Measurements from ENCODE around the gene ALPI.
"Not testable (repeated sequence)": the region's sequence is repeated elsewhere in the genome, so short reads cannot be mapped to it uniquely, and the experiment has no call there.

ALPI gene

DNA sequence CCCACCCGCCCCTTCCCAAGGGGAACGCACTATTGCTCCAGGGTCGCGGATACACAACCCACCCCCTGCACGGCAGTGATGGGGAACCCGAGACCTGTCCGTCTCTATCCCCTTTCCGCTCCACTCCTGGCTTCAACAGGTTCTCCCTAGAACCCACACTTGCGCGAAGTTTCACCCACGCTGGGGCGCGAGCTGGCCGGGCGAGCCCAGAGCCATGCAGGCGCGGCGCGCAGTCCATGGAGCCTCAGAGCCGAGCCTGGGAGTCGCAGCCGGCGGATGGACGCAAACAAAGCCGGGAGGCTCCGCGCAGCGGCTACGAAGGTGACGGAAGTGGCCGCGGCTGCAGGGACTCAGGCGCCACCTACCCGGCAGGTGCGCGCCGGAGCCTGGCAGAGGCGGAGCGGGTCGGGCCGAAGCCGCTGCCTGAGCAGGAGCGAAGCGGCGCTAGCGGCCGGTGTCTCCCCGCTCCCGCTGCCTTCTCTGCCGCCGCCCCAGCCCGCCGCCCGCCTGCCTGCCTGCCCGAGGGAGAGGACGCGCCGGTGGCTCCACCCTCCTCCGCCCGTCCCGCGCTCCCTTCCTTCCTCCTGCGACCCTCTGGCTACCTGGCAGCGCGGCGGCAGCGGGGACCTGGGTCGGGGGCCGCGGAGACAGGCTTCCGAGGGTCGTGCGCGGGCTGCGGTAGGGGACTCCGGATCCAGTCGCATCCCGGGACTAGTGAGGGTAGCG is 35.3 kb upstream of the ALPI start:
- DNase-seq (ENCODE audit: low read depth, low spot score) = peak; percentile 56

DNA sequence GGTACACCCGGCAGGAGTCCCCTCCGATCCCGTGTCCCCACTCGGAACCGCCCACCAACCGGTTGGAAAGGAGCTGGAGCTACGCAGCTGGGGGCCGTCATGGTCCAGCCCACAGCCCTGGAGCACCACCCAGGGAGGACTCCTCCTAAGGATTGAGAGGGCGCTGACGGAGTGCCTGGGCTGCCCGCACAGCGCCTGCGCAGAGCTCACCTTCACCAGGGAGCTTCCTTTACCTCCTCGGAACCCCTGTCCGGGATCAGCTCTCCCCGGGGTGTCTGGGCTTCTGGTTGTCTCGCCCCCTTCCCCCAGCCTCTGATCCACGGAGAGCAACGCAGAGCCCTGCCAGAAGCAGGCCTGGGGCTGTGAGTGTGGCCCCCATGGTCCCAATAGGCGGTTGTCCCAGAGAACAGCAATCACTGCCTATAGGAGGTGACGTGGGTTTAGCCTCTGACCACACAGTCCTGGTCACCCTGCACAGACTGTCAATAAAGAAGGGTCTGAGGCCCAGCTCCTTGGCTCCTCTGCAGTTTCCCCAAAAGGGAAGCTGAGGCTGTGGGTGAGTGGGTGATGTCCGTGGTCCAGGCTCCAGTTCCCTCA is 34.7 kb upstream of the ALPI start:
- DNase-seq (ENCODE audit: low read depth, low spot score) = peak; percentile 16

DNA sequence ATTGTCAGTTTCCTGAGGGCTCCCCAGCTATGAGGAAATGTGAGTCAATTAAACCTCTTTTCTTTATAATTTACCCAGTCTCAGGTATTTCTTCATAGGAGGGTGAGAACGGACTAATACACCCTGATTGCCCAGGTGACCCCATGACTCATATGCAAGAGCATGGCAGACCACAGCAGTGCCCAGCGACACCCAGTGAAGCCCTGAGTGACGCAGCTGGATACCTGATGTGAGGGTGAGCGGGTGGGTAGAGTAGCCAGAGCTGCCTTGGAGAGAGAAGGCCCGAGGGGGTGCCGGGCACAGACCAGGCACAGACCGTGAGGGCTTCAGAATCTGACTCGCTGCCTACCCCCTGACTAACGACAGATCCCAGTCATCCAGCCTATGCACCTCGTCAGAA is 33.9 kb upstream of the ALPI start:
- DNase-seq (ENCODE audit: low read depth, low spot score) = no peak

DNA sequence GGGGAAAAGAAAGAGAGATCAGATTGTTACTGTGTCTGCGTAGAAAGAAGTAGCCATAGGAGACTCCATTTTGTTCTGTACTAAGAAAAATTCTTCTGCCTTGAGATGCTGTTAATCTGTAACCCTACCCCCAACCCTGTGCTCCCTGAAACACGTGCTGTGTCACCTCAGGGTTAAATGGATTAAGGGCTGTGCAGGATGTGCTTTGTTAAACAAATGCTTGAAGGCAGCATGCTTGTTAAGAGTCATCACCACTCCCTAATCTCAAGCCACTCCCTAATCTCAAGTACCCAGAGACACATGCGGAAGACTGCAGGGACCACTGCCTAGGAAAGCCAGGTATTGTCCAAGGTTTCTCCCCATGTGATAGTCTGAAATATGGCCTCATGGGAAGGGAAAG is 33.0 kb upstream of the ALPI start:
- DNase-seq (ENCODE audit: low read depth, low spot score) = not testable (repeated sequence)

DNA sequence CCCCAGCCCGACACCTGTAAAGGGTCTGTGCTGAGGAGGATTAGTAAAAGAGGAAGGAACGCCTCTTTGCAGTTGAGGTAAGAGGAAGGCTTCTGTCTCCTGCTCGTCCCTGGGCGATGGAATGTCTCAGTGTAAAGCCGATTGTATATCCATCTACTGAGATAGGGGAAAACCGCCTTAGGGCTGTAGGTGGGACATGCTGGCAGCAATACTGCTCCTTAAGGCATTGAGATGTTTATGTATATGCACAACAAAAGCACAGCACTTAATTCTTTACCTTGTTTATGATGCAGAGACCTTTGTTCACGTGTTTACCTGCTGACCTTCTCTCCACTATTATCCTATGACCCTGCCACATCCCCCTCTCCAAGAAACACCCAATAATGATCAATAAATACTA is 32.5 kb upstream of the ALPI start:
- not testable (repeated sequence) for DNase-seq (ENCODE audit: low read depth, low spot score)

DNA sequence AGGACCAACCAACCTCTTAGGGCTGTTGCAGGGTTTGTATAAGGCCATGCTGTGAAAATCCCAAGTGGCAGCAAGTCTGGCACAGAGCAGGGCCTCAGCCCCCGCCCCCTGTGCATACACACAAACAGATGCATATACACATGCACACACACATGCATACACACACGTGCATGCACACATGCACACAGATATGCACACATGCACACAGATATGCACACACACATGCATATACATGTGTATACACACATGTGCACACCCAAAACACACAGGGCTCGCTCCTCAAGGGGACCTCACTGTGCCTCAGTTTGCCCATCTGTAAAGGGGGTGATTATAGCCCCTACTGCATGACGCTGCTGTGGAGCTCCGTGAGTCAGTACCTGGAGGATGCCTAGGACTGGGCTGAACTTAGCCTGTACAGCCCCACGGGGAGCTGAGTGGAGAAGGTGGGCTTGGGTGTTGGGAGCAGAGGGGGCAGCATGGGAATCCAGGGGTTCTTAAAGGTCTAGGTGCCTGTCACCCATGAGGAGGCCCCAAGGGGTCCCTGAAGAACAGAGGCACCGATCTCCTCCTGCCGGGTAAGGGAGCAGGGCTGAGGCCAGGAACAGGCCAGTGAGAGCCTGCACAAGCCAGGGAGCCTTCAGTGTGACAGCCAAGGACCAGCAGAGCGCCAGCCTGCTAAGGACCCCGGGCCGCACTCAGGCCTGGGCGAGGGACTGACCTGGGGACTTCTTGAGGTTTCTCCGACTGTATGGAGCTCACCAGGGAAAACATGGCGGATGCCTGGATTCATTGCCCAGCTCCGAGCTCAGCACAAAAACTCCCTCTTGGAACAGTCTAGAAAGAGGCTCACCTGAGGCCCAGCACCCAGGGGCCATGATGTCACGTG is 24.0 kb upstream of the ALPI start:
- no peak for DNase-seq (ENCODE audit: low read depth, low spot score)

DNA sequence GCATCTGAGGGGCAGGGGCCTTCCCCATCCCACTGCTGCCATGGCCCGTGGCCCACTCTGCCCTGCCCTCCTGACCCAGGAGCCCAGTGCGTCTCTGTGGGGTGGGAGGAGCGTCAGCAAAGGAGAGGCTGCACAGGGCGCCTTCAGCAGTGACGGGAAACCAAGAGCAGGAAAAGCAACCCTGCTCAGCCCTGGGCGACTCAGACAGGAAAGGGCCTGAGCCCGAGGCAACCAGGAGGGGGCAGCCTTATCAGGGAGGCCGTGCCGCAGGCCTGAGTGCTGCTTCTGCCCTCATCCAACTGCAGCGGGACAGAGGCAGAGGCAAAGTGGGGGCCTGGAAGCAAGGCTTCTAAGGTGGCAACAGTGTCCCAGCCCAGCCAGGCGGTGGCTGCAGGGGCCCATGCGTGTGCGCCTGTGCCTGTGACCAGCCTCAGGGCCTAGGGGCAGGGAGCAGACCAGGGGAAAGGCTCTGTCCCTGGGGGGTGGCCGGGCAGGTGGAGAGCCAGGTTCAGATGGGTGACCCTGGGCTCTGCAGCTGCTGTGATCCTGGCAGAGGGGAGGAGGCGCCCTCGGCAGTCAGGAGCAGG is 23.3 kb upstream of the ALPI start:
- DNase-seq (ENCODE audit: low read depth, low spot score) = no peak

DNA sequence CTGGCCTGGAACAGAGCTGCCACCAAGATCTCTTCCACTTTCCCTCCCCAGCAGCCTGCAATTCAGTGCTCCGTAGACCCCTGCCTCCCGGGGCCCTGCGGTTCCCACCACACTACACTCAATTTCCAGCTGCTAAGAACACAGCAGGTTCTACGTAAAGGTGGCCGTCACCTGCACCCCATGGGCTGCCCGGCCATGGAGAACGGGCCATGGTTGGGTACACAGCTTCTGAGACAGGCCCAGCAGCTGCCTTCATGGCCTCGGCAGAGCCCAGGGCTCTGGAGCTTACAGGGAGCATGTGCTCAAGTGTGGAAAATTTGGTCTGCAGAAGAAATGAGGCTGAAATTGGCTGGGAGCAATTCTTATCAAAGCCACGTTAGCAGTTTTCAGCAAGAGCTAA is 22.3 kb upstream of the ALPI start:
- not testable (repeated sequence) for DNase-seq (ENCODE audit: low read depth, low spot score)

DNA sequence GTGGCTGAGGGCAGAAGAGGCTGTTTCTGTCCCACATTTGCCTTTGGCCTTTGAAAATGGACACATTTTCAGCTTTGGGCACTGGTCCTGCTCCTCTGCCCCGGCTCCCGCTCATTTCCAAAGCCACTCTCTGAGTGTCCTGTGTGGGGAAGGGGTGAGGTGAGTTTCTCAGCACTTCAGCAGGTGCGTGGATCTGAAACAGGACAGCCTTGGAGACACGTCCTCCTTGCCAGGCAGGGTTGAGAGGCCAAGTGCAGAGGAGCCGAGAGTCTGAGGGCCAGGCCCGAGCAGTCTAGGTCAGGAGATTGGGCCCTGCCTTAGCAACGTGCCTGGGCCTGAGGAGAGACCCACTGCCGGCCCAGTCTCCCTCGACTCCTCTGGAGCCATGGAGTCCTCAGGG is 21.9 kb upstream of the ALPI start:
- DNase-seq (ENCODE audit: low read depth, low spot score) = no peak

DNA sequence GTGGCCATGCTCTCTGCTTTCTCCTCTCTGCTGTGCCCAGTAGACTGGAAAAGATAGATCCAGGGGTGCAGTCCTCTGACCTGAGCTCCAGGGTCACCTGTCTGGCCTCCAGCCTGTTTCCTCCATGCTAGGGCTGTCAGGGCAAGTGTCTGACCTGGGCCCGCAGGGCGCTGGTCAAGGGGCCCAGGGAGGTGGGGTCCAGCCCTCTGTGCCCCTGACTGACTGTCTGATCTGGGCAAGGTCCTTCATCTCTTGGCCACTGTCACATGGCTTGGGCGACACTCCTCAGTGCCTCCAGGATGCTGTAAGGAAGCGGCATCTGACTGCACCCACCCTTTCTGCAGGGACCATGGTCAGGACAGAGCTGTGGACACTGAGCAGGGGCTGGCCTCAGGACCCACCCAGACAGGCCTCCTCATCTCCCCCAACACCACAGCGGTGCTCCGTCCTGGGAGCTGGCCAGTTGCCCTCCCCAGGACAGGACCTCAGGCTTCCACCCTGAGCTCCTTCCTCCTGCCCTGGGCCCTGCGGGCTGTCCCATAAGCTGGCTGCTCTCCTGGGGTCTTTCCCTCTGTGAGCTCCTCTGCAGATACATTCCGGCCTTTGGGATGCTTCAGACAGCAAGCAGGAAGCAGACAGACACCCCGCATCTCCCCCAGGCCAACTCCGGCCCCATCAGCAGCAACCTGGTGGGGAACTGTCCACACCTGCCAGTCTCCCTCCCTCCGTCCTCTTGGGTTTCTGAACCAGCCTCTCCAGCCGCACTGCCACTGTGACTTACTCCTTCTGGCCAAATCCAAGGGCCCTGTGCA is 21.2 kb upstream of the ALPI start:
- no peak for DNase-seq (ENCODE audit: low read depth, low spot score)

DNA sequence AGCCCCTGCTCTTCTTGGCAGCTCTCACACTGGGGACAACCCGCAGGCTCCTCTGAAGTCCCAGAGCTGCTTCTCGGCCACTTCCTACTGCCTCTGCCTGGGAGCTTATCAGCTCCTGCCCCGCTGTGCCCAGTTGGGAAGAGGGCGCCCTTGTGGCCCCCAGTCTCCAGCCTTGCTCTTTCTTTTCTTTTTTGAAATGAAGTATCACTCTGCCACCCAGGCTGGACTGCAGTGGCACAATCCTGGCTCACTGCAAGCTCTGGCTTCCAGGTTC is 20.6 kb upstream of the ALPI start:
- DNase-seq (ENCODE audit: low read depth, low spot score) = no peak

DNA sequence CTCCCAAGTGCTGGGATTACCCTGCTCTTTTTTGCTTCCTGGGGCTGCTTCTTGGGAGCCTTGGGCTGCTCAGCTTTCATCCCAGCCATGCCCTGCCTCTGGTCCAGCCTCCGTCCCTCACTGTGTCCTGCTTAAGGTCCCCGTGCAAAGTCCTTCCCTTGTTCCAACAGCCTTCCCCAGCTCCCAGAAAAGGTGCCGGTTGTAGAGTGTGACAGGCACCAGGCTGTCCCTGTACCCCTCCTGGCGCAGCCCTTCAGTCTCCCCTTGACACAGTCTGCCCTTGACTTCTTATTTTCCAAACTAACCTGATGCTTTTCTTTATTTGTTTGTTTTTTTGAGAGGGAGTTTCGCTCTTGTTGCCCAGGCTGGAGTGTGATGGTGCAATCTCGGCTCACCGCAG is 20.1 kb upstream of the ALPI start:
- DNase-seq (ENCODE audit: low read depth, low spot score) = no peak

DNA sequence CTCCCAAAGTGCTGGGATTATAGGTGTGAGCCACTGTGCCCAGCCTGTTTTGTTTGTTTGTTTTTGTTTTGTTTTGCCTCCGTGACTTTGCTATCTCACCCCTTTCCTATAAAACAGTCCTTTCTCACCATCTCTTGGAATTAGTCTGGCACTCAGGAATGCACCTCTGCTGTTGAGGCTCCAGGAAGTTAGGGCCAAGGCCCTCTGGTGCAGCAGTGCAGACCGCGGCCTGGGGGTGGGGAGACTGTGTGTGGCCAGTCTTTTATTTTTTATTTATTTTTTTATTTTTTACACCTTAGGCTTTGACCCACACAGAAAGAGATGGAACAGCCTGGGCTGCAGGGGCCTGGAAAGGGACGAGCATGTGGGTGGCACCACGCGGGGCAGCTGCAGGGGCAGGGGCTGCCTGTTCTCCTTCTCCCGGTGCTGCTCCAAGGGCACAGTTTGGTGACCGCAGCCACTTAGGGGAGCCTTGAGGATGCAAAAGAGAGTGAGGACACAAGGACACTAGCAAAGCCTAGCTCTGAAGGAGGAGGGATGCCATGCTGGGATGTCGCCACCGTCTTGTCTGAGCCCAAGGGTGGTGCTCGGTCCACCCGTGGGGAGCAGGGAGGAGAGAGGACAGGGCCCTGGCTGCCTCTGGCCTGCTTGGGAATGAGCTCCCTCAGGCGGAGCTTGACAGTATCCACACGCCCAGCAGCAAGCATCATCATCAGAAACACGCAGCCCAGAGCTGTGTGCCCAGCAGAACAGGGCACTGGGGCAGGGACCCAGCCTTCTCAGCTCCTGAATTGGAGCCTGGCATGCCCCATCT is 19.4 kb upstream of the ALPI start:
- DNase-seq (ENCODE audit: low read depth, low spot score) = no peak

DNA sequence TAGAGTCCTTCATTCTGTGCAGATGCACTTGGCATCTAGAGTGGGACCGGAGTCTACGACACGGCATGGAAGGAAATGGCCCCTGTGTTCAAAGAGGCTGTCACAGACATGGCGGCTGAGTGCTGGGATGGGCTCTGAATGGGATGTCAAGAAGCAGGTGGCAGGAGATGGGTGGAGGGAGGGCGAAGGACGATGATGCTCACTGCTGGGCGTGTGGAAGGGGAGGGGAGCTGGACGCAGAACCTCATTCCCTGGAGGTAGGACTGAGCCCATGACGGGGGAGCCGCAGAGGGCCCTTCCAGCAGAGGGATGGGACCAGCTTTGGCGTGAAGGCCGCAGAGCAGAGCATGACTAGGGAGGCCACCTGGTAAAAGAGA is 18.8 kb upstream of the ALPI start:
- DNase-seq (ENCODE audit: low read depth, low spot score) = no peak

DNA sequence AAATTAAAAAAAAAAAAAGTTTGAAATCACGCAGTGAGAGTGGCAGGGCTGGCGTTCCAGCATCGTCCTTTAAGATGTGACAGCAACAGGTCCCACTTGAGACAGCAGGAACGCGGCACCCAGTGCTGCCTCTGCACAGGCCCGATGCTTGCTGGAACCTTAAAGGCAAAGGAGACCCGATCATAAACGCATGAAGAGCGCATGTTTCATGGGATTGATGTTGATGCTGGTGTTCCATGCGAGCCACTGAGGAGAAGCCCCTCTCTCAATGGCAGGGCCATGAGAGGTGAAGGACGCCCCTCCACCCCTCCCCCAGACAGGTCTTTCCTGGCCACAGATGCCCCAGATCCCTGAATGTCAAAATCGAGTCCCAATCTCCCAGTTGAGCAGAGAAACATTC is 17.9 kb upstream of the ALPI start:
- no peak for DNase-seq (ENCODE audit: low read depth, low spot score)

DNA sequence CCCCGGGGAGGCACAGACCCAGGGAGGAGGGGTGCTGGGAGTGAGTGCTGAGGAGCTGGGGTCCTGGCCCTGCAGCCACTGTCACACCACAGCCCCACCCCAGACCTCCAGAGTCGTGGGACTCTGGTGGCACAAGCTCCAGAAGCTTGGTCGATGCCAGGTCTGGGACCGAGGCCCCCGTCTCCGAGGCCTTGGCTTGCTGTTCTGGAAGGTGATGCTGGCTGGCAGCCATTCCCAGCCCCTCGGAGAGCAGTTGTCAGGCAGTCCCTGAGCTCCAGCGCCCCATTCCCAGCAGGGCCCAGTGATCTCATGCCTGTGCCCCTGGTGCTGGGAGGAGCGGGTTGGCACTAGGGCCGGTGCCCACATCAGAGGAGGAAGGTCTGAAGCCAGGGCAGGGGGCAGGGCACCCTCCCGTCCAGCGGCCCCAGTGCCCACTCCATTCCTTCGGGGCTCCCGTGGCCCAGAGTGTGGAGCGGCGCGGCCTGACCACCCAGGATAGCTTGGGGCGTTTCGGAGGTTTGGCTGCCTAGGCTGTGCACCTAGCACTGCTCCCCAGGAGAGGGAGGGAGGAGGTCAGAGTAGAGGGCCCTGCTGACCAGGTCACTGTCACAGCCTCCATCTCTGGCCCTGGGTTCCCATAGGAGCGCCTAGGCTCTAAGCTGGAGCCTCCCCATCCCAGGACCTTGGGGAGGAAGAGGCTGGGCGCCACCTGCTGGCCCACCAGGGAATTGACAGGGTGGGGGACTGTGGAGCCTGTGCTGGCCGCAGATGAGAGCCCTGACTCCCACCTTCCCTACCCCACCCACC is 16.8 kb upstream of the ALPI start:
- DNase-seq (ENCODE audit: low read depth, low spot score) = peak; percentile 22

DNA sequence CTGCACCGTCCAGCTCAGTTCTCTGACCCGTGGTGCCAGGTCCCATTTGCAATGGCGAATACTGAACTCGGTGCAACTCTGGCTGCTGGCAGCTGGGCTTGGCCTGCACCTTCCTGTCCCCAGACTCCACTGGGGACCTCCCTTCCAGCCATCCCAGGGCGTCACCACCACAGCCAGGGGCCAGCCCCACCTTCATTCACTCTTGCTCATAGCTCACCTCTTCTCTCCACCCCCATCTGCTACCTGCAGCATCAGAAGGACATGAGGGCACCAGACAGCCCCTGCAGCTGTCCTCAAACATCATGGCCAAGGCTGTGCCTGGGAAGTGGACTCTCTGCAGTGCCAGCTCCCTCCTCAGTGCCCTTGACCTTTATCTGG is 16.2 kb upstream of the ALPI start:
- no peak for DNase-seq (ENCODE audit: low read depth, low spot score)

DNA sequence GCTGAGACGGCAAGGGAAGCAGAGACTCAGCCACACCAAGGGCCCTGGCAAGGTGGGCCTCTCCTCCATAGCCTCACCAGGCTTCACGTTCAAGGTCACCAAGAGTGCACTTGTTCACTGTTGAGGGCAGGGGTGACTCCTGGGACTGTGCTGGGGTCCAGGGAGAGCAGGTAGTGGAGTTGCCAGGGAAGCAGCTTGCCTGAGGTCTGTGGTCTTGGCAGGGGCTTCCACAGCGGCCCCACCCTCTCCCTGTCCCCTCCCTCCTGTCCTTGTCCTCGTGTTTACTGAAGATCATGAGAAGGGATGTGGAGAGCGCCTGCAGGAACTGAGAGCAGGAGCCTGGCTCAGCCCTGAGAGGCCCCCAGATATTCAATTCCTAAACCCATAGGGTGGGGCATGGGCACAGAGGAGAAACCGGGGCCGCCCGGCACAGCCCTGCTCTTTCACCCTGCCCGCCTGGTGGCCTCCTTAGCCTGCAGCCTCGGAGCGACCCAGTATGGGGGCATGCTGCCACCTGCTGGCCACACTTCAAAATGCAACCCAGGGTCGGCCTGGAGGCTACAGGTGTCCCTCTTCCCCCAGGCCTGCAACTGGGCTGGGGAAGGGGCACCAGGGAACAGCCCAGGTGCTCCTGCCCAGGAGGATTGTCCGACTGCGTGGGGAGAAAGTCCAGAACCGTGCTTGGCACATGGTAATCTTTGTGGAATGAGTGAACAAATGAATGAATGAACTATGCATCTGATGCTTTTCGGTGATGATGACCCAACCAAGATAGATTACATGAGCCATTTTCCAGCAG is 15.5 kb upstream of the ALPI start:
- peak; percentile 89 for DNase-seq (ENCODE audit: low read depth, low spot score)

DNA sequence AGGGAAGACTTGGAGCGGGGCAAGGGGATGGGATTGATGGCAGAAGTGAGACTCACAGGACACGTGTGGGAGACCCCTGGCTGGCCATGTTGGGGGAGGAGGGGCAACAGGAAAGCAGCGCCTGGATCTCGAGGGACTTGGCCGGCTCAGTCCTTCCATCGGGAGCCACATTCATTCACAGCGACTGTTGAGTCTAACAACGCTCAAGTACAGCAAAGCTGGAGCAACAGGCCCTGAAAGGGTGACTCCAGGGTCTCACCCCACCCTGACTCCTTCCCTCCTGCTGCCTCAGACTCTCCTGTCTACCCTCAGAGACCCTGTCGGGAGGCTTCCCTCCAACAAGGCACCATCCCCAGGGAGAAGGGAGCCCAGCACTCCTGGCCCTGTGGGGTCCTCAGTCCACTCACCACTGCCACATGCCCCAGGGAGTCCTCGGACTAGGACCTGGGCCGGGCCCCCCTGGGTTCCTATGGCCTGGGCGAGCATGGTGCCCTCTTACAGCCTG is 14.8 kb upstream of the ALPI start:
- no peak for DNase-seq (ENCODE audit: low read depth, low spot score)
